Nephron progenitor cell (in vitro differentiated cells): ENCODE results near the gene FBP1.

Source experiments
- DNase-seq: peaks from one replicate; pipeline ENCODE4 v3.0.0; 2021
- H3K27ac Mint-ChIP-seq: 2 replicates; pipeline ENCODE4 v1.8.0; 2021; ENCODE audit warnings: mild to moderate bottlenecking, moderate library complexity, mixed read lengths
- H3K27me3 Mint-ChIP-seq: 2 replicates; pipeline ENCODE4 v1.8.0; 2021; ENCODE audit warnings: mild to moderate bottlenecking, low read depth, mixed read lengths; ENCODE audit not compliant: poor library complexity
- H3K36me3 Mint-ChIP-seq: 2 replicates; pipeline ENCODE4 v1.8.0; 2021; ENCODE audit warnings: low read depth, mixed read lengths
- H3K4me1 Mint-ChIP-seq: 2 replicates; pipeline ENCODE4 v1.8.0; 2021; ENCODE audit warnings: mixed read lengths
- H3K4me3 Mint-ChIP-seq: 2 replicates; pipeline ENCODE4 v1.8.0; 2021; ENCODE audit warnings: mild to moderate bottlenecking, moderate library complexity, mixed read lengths
- H3K9me3 Mint-ChIP-seq: 2 replicates; pipeline ENCODE4 v1.8.0; 2021; ENCODE audit warnings: mild to moderate bottlenecking, moderate library complexity, mixed read lengths
- TF ChIP-seq, protein P1 (sequence below): fragments of 200-600 bp; sonication (generic); IDR thresholded peaks from 2 replicates; pipeline ENCODE4 v1.5.0; 2021; ENCODE audit warnings: antibody characterized with exemption

Gene FBP1

DNA sequence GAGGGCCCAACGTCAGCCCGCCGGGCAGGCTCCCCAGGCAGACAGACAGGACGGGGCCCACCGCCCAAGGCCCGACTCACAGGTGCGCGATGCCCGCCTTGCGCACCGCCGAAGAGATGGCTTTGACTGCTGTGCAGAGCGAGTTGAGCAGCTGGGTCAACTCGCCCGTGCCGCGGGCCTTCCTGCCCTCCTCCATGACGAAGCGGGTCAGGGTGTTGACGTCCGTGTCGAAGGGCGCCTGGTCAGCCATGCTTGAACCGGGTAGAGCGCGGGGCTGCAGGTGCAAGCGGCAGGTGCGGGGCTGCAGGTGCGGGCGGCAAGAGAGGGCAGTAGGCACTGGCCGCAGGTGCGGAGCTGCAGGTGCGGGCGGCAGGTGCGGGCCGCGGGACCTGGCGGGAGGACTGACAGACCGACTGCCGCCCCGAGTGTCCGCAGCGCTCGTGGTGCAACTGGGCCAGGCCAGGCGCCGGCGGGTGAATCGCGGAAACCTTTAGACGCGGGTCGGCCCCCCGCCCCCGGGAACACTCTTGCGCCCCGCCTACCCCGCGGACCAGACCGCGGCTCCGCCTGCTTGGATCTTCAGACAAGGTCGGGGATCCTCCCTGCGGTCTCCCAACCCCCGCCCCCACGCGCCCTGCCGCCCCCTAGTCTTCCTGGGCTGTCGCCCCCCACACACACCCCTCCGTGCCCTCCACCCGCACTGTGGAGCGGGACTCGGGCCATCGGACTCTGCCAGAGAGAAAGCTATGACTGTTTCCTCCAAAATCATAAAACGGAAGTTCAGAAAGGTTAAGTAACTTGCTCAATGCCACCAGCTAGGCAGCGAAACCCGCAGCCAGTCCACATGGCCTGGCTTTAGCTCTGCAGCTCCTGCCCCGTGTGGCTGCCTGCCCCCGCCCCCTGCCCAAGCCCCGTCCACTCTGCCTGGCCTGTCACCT lies at the start of gene FBP1:
Gene FBP1, minus strand, starts transcription at position 458 of the 938 bp plus-strand sequence. Its CDS starts 208 bp downstream, at position 250.
- peak; percentile 68 for DNase-seq
- H3K27me3 Mint-ChIP-seq: peaks cover 70% of the 10 kb centered on the region
- no peak within 1 kb of the TSS for H3K27ac Mint-ChIP-seq

DNA sequence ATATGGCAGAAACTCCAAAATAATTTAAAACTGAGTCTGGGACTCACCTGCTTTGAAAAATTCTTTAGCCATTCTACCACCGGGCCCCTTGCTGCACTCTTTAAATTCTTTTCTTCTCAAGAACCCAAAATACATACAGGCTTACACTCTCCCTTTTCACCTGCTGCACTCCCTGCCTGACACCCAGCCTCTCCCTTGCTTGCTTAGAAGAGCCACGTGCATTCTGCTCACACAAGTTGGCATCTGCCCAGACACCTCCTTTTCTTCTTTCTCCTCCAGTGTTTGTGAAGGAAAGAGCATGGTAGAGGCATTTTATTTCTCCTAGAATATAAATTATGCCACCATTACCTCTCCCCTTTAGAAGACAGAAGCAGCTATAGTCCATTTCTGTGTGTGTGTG lies 48.1 kb upstream of the FBP1 start:
- no peaks in the 10 kb centered on the region for H3K4me1 Mint-ChIP-seq
- no peak overlapping the region for H3K4me3 Mint-ChIP-seq
- DNase-seq: no peak
- H3K36me3 Mint-ChIP-seq: no peaks in the 10 kb centered on the region
- TF ChIP-seq, protein P1, sequence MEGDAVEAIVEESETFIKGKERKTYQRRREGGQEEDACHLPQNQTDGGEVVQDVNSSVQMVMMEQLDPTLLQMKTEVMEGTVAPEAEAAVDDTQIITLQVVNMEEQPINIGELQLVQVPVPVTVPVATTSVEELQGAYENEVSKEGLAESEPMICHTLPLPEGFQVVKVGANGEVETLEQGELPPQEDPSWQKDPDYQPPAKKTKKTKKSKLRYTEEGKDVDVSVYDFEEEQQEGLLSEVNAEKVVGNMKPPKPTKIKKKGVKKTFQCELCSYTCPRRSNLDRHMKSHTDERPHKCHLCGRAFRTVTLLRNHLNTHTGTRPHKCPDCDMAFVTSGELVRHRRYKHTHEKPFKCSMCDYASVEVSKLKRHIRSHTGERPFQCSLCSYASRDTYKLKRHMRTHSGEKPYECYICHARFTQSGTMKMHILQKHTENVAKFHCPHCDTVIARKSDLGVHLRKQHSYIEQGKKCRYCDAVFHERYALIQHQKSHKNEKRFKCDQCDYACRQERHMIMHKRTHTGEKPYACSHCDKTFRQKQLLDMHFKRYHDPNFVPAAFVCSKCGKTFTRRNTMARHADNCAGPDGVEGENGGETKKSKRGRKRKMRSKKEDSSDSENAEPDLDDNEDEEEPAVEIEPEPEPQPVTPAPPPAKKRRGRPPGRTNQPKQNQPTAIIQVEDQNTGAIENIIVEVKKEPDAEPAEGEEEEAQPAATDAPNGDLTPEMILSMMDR: no peak
- peaks cover 18% of the 10 kb centered on the region for H3K27me3 Mint-ChIP-seq
- no peaks in the 10 kb centered on the region for H3K9me3 Mint-ChIP-seq
- no peak overlapping the region for H3K27ac Mint-ChIP-seq

More for the DNA sequence above, at the start of gene FBP1:
- Mint-ChIP-seq H3K36me3 (no peaks in the 10 kb centered on the region), H3K4me3 (peak within 1 kb of the TSS; percentile 88), H3K9me3 (no peaks in the 10 kb centered on the region), H3K4me1 (peaks cover 16% of the 10 kb centered on the region)
- TF ChIP-seq, protein P1: no peak

DNA sequence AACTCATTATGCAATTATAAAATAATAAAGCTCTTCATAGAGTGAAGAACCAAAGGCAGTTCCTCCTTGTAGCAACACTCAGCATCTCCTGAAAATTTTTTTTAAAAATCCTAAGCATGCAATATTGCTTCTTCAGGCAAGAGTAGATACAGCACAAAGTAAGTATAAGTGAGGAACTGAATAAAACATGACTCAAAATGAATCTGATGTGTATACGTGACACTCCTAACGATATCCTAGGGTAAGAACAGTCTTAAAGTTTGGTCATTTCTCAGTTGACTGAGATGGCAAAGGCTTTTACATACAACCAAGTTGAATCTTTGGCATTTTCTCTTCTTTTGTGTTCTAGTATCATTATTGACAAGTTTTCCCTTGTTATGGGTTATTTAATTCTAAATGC lies 46.0 kb upstream of the FBP1 start:
- Mint-ChIP-seq H3K4me3 (no peak overlapping the region), H3K27ac (no peak overlapping the region), H3K4me1 (peaks cover 6% of the 10 kb centered on the region), H3K27me3 (peaks cover 20% of the 10 kb centered on the region), H3K9me3 (no peaks in the 10 kb centered on the region), H3K36me3 (no peaks in the 10 kb centered on the region)
- TF ChIP-seq, protein P1: no peak
- DNase-seq: no peak

DNA sequence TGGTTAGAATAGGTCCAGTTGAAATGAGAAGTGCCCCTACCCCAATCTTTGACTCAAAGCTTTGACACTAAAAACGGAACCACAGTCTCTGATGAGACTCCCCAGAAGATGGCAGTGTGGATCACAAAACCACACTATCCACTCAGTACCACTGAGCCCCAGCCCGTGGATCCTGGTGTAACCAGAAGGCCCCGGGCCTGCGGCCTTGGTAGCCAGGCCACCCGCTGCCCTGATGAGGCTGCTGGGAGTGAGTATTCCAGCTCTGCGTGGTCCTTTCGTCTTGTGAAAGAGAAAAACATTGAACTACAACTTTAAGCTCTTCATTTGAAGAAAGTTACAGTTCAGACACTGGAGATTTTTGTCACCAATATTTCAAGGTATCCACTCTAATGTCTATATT lies 42.2 kb upstream of the FBP1 start:
- TF ChIP-seq, protein P1: peak; percentile 58
- peaks cover 6% of the 10 kb centered on the region for H3K27me3 Mint-ChIP-seq
- no peaks in the 10 kb centered on the region for H3K9me3 Mint-ChIP-seq
- H3K4me1 Mint-ChIP-seq: peaks cover 6% of the 10 kb centered on the region
- peak; percentile 58 for DNase-seq
- no peaks in the 10 kb centered on the region for H3K36me3 Mint-ChIP-seq
- H3K27ac Mint-ChIP-seq: peak overlapping the region; percentile 9
- H3K4me3 Mint-ChIP-seq: no peak overlapping the region

DNA sequence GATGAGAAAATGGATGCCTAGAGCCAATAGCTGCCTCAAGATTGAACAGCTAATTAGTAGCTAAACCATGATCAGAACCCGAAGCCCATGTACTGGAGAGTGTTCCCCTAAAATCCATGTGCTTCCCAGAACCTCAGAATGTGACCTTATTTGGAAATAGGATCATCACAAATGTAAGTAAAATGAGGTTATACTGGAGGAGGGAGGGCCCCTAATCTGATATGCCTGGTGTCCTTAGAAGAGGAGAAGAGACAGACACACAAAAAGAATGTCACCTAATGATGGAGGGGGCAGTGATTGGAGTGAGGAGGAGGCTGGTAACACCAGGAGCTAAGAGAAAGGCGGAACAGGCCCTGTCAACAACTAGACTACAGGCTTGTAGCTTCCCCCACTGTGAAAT lies 41.3 kb upstream of the FBP1 start:
- H3K27me3 Mint-ChIP-seq: peaks cover 6% of the 10 kb centered on the region
- no peak for DNase-seq
- H3K27ac Mint-ChIP-seq: no peak overlapping the region
- peaks cover 6% of the 10 kb centered on the region for H3K4me1 Mint-ChIP-seq
- H3K36me3 Mint-ChIP-seq: no peaks in the 10 kb centered on the region
- H3K9me3 Mint-ChIP-seq: no peaks in the 10 kb centered on the region
- TF ChIP-seq, protein P1: no peak
- H3K4me3 Mint-ChIP-seq: no peak overlapping the region

DNA sequence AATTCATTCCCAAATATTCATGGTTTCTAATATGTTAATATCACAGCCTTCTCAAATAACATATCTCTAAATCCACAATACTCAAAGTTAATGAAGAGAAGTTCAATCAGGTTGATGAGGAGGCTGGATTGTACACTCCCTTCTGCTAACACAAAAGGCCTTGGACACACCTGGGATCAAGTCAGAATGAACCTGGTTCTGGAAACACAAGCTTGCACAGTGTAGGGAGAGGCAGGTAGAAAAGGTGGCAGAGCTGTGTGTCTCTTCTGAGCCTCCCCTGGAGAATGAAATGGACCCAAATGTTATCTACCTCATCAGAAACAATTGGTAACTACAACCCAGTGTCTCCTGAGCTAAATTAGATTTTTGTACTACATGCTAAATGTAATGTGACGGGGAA lies 40.7 kb upstream of the FBP1 start:
- Mint-ChIP-seq H3K27me3 (peaks cover 9% of the 10 kb centered on the region), H3K27ac (no peak overlapping the region), H3K36me3 (no peaks in the 10 kb centered on the region), H3K4me3 (no peak overlapping the region), H3K9me3 (no peaks in the 10 kb centered on the region), H3K4me1 (peaks cover 6% of the 10 kb centered on the region)
- no peak for DNase-seq
- TF ChIP-seq, protein P1: no peak
